Fibroblast of lung (primary cell): Measurements from ENCODE around the gene CARD19. TPM values are rescaled to one million over a fixed set of nuclear protein-coding genes. Genes with fewer than 3 reads are reported as not detected.

ENCODE experiments used
- DNase-seq, 2 donors: peaks; one replicate each; pipeline versions ENCODE4 v3.0.0 to v3.0.0-alpha.2; 2010; ENCODE audit warnings: low read depth in 2 of 2
- H2AFZ ChIP-seq: 2 replicates; pipeline ENCODE4 v1.5.1; 2012; ENCODE audit warnings: low read length, control low read depth, inconsistent platforms
- H3K27ac ChIP-seq: 2 replicates; pipeline ENCODE4 v1.5.1; 2011; ENCODE audit warnings: low read length, control low read depth; ENCODE audit not compliant: insufficient read depth
- H3K27me3 ChIP-seq: 2 replicates; pipeline ENCODE4 v1.5.1; 2011; ENCODE audit warnings: mild to moderate bottlenecking, low read length; ENCODE audit not compliant: control insufficient read depth, insufficient read depth
- H3K36me3 ChIP-seq: 2 replicates; pipeline ENCODE4 v1.5.1; 2011; ENCODE audit warnings: low read length; ENCODE audit not compliant: control insufficient read depth, insufficient read depth
- H3K4me1 ChIP-seq: 2 replicates; pipeline ENCODE4 v1.5.1; 2011; ENCODE audit warnings: low read length; ENCODE audit not compliant: control insufficient read depth, insufficient read depth; ENCODE audit errors: extremely low read depth
- H3K4me2 ChIP-seq: 2 replicates; pipeline ENCODE4 v1.5.1; 2011; ENCODE audit warnings: low read length, control low read depth; ENCODE audit not compliant: insufficient read depth; ENCODE audit errors: extremely low read depth
- H3K4me3 ChIP-seq, 4 experiments: fragments of 200-600 bp in 1 of 4; sonication (generic) in 1 of 4; replicated peaks in 1 of 4; 2 replicates each; pipeline ENCODE4 v1.5.1; 2011 to 2016; ENCODE audit warnings: low read length in 4 of 4, low read depth in 3 of 4, mild to moderate bottlenecking in 3 of 4, control low read depth in 2 of 4, inconsistent platforms in 1 of 4, mixed read lengths in 1 of 4; ENCODE audit not compliant: insufficient read depth in 1 of 4; ENCODE audit errors: control extremely low read depth in 1 of 4
- H3K79me2 ChIP-seq: 2 replicates; pipeline ENCODE4 v1.5.1; 2012; ENCODE audit warnings: mild to moderate bottlenecking, low read length, inconsistent platforms; ENCODE audit not compliant: control insufficient read depth, insufficient read depth
- H3K9ac ChIP-seq: 2 replicates; pipeline ENCODE4 v1.5.1; 2011; ENCODE audit warnings: mild to moderate bottlenecking, low read length, control low read depth; ENCODE audit not compliant: insufficient read depth
- H3K9me3 ChIP-seq: 2 replicates; pipeline ENCODE4 v1.5.1; 2012; ENCODE audit warnings: low read depth, low read length; ENCODE audit not compliant: control insufficient read depth, insufficient read depth
- H4K20me1 ChIP-seq: 2 replicates; pipeline ENCODE4 v1.5.1; 2011; ENCODE audit warnings: low read length; ENCODE audit not compliant: control insufficient read depth, insufficient read depth; ENCODE audit errors: extremely low read depth
- EZH2 ChIP-seq: IDR thresholded peaks from 2 replicates; pipeline ENCODE4 v1.5.1; 2012; ENCODE audit warnings: low read length, control low read depth, mild to moderate bottlenecking; ENCODE audit errors: missing control alignments
- polyA plus RNA-seq, 2 donors: library from polyadenylated mRNA; depleted of rRNA in 1 of 2; stranded (reverse) in 1 of 2; unstranded in 1 of 2; fragments of >200 nt; gene quantifications; 2 replicates each; pipeline ENCODE4 v1.2.1, GENCODE V29; 2011 to 2012; ENCODE audit warnings: missing spikeins in 1 of 2
- total RNA-seq: library from RNA; depleted of rRNA; stranded (reverse); fragments of >200 nt; gene quantifications from 2 replicates; pipeline ENCODE4 v1.2.1, GENCODE V29; 2014
- TF ChIP-seq, protein P1 (sequence below), 2 donors: IDR thresholded peaks in 1 of 2; conservative IDR thresholded peaks in 1 of 2; 1 replicate in 1 of 2; 2 replicates in 1 of 2; pipeline ENCODE4 v1.5.1; 2011 to 2012; ENCODE audit warnings: low read length in 2 of 2, control low read depth in 1 of 2, inconsistent platforms in 1 of 2, low read depth in 1 of 2, mild to moderate bottlenecking in 1 of 2

CARD19 gene
- total and polyA plus RNA-seq, 2 donors (not counting 1 experiment from before 2014, with no cell fraction given), result 30.2 to 91.0 TPM

- no peak overlapping the region for H3K4me3 ChIP-seq
- DNase-seq, result no peak
- H3K27me3 ChIP-seq, result no peaks in the 10 kb centered on the region
- H3K9me3 ChIP-seq, result no peaks in the 10 kb centered on the region
- no peak overlapping the region for H2AFZ ChIP-seq
- H3K79me2 ChIP-seq, result no peaks in the 10 kb centered on the region
- no peak overlapping the region for H3K4me2 ChIP-seq
- no peaks in the 10 kb centered on the region for H4K20me1 ChIP-seq
- TF ChIP-seq EZH2, result no peak
- TF ChIP-seq, protein P1, sequence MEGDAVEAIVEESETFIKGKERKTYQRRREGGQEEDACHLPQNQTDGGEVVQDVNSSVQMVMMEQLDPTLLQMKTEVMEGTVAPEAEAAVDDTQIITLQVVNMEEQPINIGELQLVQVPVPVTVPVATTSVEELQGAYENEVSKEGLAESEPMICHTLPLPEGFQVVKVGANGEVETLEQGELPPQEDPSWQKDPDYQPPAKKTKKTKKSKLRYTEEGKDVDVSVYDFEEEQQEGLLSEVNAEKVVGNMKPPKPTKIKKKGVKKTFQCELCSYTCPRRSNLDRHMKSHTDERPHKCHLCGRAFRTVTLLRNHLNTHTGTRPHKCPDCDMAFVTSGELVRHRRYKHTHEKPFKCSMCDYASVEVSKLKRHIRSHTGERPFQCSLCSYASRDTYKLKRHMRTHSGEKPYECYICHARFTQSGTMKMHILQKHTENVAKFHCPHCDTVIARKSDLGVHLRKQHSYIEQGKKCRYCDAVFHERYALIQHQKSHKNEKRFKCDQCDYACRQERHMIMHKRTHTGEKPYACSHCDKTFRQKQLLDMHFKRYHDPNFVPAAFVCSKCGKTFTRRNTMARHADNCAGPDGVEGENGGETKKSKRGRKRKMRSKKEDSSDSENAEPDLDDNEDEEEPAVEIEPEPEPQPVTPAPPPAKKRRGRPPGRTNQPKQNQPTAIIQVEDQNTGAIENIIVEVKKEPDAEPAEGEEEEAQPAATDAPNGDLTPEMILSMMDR (conservative IDR thresholded peaks at IDR 0.05 in 1 of 2, IDR thresholded peaks at IDR 0.05 in 1 of 2; ENCODE audit: low read depth in 1 of 2, low read length in 2 of 2), result no peak
- no peak overlapping the region for H3K9ac ChIP-seq
- H3K27ac ChIP-seq, result no peak overlapping the region
- H3K36me3 ChIP-seq, result no peaks in the 10 kb centered on the region
- H3K4me1 ChIP-seq, result peaks cover 5% of the 10 kb centered on the region
These were observed 18.6 kb upstream of the CARD19 start for GRCh38 chr9:93077367-93077766.

DNA sequence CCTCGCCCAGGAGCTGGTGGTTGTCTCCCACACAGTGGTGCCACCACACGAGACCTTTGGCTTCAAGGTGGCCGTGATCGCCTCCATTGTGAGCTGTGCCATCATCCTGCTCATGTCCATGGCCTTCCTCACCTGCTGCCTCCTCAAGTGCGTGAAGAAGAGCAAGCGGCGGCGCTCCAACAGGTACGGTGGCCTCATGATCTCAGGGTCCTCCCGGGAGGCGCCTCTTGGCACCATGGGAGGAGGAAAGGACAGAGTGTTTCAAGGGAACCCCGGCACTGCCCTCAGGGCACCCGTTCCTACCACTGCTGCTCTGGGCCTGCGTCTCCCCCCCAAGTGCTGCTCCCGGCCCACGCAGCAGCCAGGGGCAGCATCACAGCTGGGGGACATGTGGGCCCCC, 18.2 kb upstream of the CARD19 start:
- H3K4me2 ChIP-seq, result no peak overlapping the region
- no peak overlapping the region for H3K4me3 ChIP-seq
- H4K20me1 ChIP-seq, result no peaks in the 10 kb centered on the region
- DNase-seq, result no peak
- no peak overlapping the region for H3K9ac ChIP-seq
- no peak for TF ChIP-seq EZH2
- TF ChIP-seq, protein P1 (conservative IDR thresholded peaks at IDR 0.05 in 1 of 2, IDR thresholded peaks at IDR 0.05 in 1 of 2; ENCODE audit: low read depth in 1 of 2, low read length in 2 of 2), result no peak
- no peaks in the 10 kb centered on the region for H3K79me2 ChIP-seq
- no peak overlapping the region for H3K27ac ChIP-seq
- no peaks in the 10 kb centered on the region for H3K9me3 ChIP-seq
- peaks cover 3% of the 10 kb centered on the region for H3K4me1 ChIP-seq
- H2AFZ ChIP-seq, result no peak overlapping the region
- H3K36me3 ChIP-seq, result no peaks in the 10 kb centered on the region
- H3K27me3 ChIP-seq, result no peaks in the 10 kb centered on the region

DNA sequence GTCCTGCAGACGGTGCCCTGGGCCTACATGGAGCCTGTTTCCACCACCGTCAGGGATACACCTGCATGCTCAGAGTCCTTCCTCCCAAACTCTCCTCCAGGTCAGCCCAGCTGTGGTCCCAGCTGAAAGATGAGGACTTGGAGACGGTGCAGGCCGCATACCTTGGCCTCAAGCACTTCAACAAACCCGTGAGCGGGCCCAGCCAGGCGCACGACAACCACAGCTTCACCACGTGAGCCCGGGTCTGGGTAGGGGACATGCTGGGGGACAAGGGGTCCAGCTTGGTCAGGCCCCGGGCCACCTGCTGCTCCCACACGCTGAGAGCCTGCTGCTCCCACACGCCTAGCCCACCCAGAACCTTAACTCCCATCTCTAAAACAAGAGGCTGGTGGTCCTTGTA, 16.6 kb upstream of the CARD19 start:
- Histone ChIP-seq H3K27ac (no peak overlapping the region), H3K9me3 (no peaks in the 10 kb centered on the region), H3K4me1 (peaks cover 3% of the 10 kb centered on the region), H3K9ac (no peak overlapping the region), H3K4me2 (no peak overlapping the region), H3K36me3 (no peaks in the 10 kb centered on the region), H4K20me1 (no peaks in the 10 kb centered on the region), H3K4me3 (no peak overlapping the region), H3K79me2 (no peaks in the 10 kb centered on the region), H2AFZ (no peak overlapping the region), H3K27me3 (no peaks in the 10 kb centered on the region)
- TF ChIP-seq, protein P1 (conservative IDR thresholded peaks at IDR 0.05 in 1 of 2, IDR thresholded peaks at IDR 0.05 in 1 of 2; ENCODE audit: low read depth in 1 of 2, low read length in 2 of 2), result no peak
- no peak for TF ChIP-seq EZH2
- DNase-seq, result no peak
